22Rv1 (cell line): Measurements from ENCODE around the gene MIPEP.
"Not testable (repeated sequence)": the region's sequence is repeated elsewhere in the genome, so short reads cannot be mapped to it uniquely, and the experiment has no call there.

Experiments used
- ZFX ChIP-seq: fragments of 450-650 bp; IDR thresholded peaks from 2 replicates; pipeline ENCODE4 v1.6.1; 2017; ENCODE audit warnings: antibody characterized with exemption, borderline replicate concordance
- TF ChIP-seq, protein P1 (sequence below): fragments of 450-650 bp; IDR thresholded peaks from 2 replicates; pipeline ENCODE4 v1.5.1; 2017; ENCODE audit warnings: mild to moderate bottlenecking

DNA sequence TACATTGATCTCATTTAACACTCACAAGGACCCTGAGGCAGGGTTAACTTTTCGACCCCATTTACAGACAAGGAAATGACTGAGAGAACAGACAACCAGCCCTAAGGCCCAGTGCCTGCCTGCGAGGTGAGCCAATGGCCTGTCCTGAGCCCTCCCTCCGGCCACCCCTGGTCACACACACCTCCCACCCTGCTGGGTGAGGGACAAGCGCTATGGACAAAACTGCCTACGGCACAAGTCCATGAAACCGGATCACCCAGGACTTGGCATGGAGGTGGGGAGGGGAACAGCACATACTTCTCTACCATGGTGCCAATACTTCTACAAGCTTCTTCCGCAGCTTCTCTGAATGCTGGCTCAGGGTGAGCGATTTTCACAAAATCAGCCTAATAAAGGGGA is 7.8 kb downstream of the MIPEP start:
- TF ChIP-seq, protein P1, sequence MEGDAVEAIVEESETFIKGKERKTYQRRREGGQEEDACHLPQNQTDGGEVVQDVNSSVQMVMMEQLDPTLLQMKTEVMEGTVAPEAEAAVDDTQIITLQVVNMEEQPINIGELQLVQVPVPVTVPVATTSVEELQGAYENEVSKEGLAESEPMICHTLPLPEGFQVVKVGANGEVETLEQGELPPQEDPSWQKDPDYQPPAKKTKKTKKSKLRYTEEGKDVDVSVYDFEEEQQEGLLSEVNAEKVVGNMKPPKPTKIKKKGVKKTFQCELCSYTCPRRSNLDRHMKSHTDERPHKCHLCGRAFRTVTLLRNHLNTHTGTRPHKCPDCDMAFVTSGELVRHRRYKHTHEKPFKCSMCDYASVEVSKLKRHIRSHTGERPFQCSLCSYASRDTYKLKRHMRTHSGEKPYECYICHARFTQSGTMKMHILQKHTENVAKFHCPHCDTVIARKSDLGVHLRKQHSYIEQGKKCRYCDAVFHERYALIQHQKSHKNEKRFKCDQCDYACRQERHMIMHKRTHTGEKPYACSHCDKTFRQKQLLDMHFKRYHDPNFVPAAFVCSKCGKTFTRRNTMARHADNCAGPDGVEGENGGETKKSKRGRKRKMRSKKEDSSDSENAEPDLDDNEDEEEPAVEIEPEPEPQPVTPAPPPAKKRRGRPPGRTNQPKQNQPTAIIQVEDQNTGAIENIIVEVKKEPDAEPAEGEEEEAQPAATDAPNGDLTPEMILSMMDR, result not testable (repeated sequence)
- TF ChIP-seq ZFX, result not testable (repeated sequence)
